ENCODE data around the gene PWP2.

Gene PWP2

DNA sequence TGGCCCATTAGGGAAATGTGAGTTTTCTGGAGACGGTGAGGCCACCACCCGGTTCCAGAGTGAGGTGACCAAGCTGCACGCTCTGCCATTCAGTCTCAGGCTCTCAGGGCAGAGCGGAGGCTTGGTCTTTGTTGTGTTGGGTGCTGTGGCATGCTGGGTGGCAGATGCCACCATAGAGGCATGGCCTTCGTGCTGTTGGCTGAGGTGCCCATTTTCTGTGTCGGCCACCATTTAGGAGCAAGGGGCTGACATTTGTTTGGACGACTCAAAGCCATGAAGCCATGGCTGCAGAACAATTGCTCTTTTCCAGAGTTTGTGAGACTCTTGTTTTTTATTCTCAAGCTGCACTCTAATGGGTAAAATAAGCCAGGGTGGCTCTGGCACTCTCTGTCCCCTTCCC, 36.8 kb upstream of the PWP2 start:
- no peaks in the 10 kb centered on the region for H3K27me3 ChIP-seq (ENCODE audit: insufficient read depth, low read length, poor library complexity)
- DNase-seq: no peak
- peaks cover 6% of the 10 kb centered on the region for H3K36me3 ChIP-seq (ENCODE audit: control insufficient read depth, insufficient read depth, low read length)

DNA sequence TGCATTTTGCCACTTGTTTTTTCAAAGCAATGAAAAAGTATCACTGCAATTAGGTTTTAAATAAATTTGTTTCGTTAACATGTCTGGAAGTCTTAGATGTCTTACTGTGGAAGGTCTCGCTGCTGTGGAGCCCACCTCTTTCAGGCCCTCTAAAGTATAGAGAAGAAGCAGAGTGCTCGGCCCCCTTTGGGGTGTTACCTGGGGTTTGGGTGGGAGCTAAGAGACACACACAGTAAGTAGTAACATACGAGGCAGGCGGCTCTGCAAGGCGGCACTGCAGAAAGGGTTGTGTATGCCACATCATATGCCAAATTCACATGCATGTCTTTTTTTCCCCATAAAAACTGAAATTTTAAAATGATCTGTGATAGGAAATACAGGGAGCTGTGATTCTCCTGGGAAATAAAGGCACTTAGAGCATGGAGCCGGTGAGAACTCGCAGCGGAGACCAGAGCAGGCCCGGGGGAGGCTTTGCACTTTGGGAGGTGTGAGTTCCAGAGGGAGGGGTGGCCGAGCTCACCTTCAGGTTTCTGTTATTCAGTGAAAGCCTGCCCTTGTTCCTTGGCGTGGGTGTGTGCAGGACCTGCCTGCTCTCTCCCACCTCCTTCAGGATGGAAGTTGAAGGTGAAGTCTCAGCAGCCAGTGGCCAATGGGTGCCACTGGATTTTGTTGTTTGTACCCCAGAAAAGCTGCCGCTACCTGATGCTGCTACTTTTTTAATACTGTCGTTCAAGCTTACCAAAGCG, 35.7 kb upstream of the PWP2 start:
- no peak overlapping the region for H2BK5ac ChIP-seq (ENCODE audit: low read length)
- H3K4ac ChIP-seq (ENCODE audit: low read depth, low read length): no peak overlapping the region
- H3K23ac ChIP-seq (ENCODE audit: low read length): no peak overlapping the region
- H4K8ac ChIP-seq (ENCODE audit: low read depth, low read length): no peak overlapping the region
- WGBS (ENCODE audit: extremely low coverage, insufficient coverage, low lambda C conversion rate): no CpG with 5 or more reads among the region's 15 CpGs
- no peak overlapping the region for H3K18ac ChIP-seq (ENCODE audit: low read length)
- H4K5ac ChIP-seq (ENCODE audit: low read length): no peak overlapping the region
- H3K4me1 ChIP-seq (ENCODE audit: control insufficient read depth, low read depth, low read length): no peaks in the 10 kb centered on the region
- H3K79me1 ChIP-seq (ENCODE audit: low read length): peaks cover 13% of the 10 kb centered on the region
- H2AK5ac ChIP-seq (ENCODE audit: low read length): no peak overlapping the region
- peaks cover 6% of the 10 kb centered on the region for H3K36me3 ChIP-seq (ENCODE audit: control insufficient read depth, insufficient read depth, low read length)
- H3K4me2 ChIP-seq (ENCODE audit: low read length): no peak overlapping the region
- no peak overlapping the region for H2BK120ac ChIP-seq (ENCODE audit: low read depth, low read length)
- no peak overlapping the region for H3K27ac ChIP-seq (ENCODE audit: low read depth, low read length)
- H3K9ac ChIP-seq (ENCODE audit: low read length): no peak overlapping the region
- H3K4me3 ChIP-seq (ENCODE audit: low read length): no peak overlapping the region
- DNase-seq: peak; percentile 77
- H2BK15ac ChIP-seq (replicated peaks; ENCODE audit: low read depth): no peak overlapping the region
- H3K79me2 ChIP-seq (ENCODE audit: control insufficient read depth, insufficient read depth, low read length): no peaks in the 10 kb centered on the region
- H3K27me3 ChIP-seq (ENCODE audit: insufficient read depth, low read length, poor library complexity): no peaks in the 10 kb centered on the region
- no peak overlapping the region for H3K56ac ChIP-seq (ENCODE audit: low read length)

More for the DNA sequence above, 36.8 kb upstream of the PWP2 start:
- Histone ChIP-seq H4K5ac (ENCODE audit: low read length) (no peak overlapping the region), H3K23ac (ENCODE audit: low read length) (no peak overlapping the region), H3K79me2 (ENCODE audit: control insufficient read depth, insufficient read depth, low read length) (no peaks in the 10 kb centered on the region), H3K4me3 (ENCODE audit: low read length) (no peak overlapping the region), H3K56ac (ENCODE audit: low read length) (no peak overlapping the region), H2BK15ac (replicated peaks; ENCODE audit: low read depth) (no peak overlapping the region), H3K9ac (ENCODE audit: low read length) (no peak overlapping the region), H2AK5ac (ENCODE audit: low read length) (no peak overlapping the region), H3K18ac (ENCODE audit: low read length) (no peak overlapping the region), H3K79me1 (ENCODE audit: low read length) (peaks cover 15% of the 10 kb centered on the region), H3K4ac (ENCODE audit: low read depth, low read length) (no peak overlapping the region), H2BK120ac (ENCODE audit: low read depth, low read length) (no peak overlapping the region), H3K4me2 (ENCODE audit: low read length) (no peak overlapping the region), H4K8ac (ENCODE audit: low read depth, low read length) (no peak overlapping the region), H3K27ac (ENCODE audit: low read depth, low read length) (no peak overlapping the region), H3K4me1 (ENCODE audit: control insufficient read depth, low read depth, low read length) (no peaks in the 10 kb centered on the region), H2BK5ac (ENCODE audit: low read length) (no peak overlapping the region)
- WGBS (ENCODE audit: extremely low coverage, insufficient coverage, low lambda C conversion rate): no CpG with 5 or more reads among the region's 7 CpGs

DNA sequence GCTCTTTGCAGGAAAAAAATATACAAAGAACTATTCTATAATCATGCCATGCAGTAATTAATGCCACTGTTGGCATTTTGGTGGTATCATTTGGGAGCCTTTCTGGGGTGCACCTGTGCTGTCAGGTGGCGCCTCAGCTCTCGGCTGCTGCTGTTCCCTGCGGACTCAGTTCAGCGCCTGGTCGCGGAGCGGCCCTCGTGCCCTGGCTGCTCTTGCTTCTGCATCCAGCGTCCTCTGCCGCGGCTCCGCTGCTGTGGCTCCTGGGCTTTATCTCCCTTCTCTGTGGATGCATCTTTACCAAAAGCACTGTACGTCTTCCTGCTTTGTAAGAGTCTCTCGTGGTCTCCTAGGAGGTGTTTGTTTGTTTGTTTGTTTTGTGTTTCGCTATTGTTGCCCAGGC, 35.1 kb upstream of the PWP2 start:
- Histone ChIP-seq H3K23ac (ENCODE audit: low read length) (no peak overlapping the region), H3K27me3 (ENCODE audit: insufficient read depth, low read length, poor library complexity) (no peaks in the 10 kb centered on the region), H3K4ac (ENCODE audit: low read depth, low read length) (no peak overlapping the region), H3K4me3 (ENCODE audit: low read length) (no peak overlapping the region), H4K8ac (ENCODE audit: low read depth, low read length) (no peak overlapping the region), H3K56ac (ENCODE audit: low read length) (no peak overlapping the region), H3K79me2 (ENCODE audit: control insufficient read depth, insufficient read depth, low read length) (no peaks in the 10 kb centered on the region), H2BK15ac (replicated peaks; ENCODE audit: low read depth) (no peak overlapping the region), H2AK5ac (ENCODE audit: low read length) (no peak overlapping the region), H3K9ac (ENCODE audit: low read length) (no peak overlapping the region), H3K4me1 (ENCODE audit: control insufficient read depth, low read depth, low read length) (no peaks in the 10 kb centered on the region), H3K79me1 (ENCODE audit: low read length) (peaks cover 13% of the 10 kb centered on the region), H3K27ac (ENCODE audit: low read depth, low read length) (no peak overlapping the region), H2BK5ac (ENCODE audit: low read length) (no peak overlapping the region), H3K18ac (ENCODE audit: low read length) (no peak overlapping the region), H3K36me3 (ENCODE audit: control insufficient read depth, insufficient read depth, low read length) (peaks cover 6% of the 10 kb centered on the region), H4K5ac (ENCODE audit: low read length) (no peak overlapping the region), H3K4me2 (ENCODE audit: low read length) (no peak overlapping the region), H2BK120ac (ENCODE audit: low read depth, low read length) (no peak overlapping the region)
- WGBS (ENCODE audit: extremely low coverage, insufficient coverage, low lambda C conversion rate): no CpG with 5 or more reads among the region's 15 CpGs
- no peak for DNase-seq

DNA sequence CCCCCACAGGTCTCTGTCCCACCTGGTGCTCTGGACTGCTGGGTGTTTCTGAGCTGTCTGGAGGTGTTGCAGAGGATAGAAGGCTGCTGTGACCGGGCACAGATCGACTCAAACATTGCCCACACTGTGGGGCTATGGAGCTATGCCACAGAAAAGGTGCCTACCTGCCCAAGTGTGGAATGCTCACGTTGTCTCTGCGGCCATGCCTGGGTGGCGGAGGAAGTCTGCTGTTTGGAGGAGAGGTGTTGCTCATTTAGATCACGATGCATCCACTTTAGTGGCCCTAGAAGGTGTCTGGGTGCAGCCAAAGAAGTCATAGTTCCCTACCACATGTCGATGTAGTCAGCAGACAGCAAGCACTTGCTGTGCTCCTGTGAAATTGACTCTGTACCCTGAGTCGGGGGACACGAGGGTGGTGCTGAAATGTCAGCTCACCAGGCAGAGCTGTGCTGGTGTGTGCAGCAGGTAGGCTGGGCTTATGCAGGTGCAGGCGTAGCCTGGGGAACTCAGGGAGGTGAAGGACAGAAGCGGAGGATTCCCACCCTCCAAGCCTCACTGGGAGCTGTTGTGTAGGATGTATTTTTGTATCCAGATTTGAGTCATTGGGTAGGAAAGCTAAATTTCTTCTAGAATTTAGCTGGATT, 32.8 kb upstream of the PWP2 start:
- no peaks in the 10 kb centered on the region for H3K4me1 ChIP-seq (ENCODE audit: control insufficient read depth, low read depth, low read length)
- H2BK5ac ChIP-seq (ENCODE audit: low read length): no peak overlapping the region
- H3K27ac ChIP-seq (ENCODE audit: low read depth, low read length): no peak overlapping the region
- DNase-seq: no peak
- H4K5ac ChIP-seq (ENCODE audit: low read length): no peak overlapping the region
- H3K4ac ChIP-seq (ENCODE audit: low read depth, low read length): no peak overlapping the region
- H3K23ac ChIP-seq (ENCODE audit: low read length): no peak overlapping the region
- no peak overlapping the region for H2BK15ac ChIP-seq (replicated peaks; ENCODE audit: low read depth)
- no peak overlapping the region for H2AK5ac ChIP-seq (ENCODE audit: low read length)
- H3K4me3 ChIP-seq (ENCODE audit: low read length): no peak overlapping the region
- H3K79me2 ChIP-seq (ENCODE audit: control insufficient read depth, insufficient read depth, low read length): no peaks in the 10 kb centered on the region
- no peak overlapping the region for H2BK120ac ChIP-seq (ENCODE audit: low read depth, low read length)
- no peak overlapping the region for H3K4me2 ChIP-seq (ENCODE audit: low read length)
- no peak overlapping the region for H3K9ac ChIP-seq (ENCODE audit: low read length)
- no peak overlapping the region for H3K56ac ChIP-seq (ENCODE audit: low read length)
- WGBS (ENCODE audit: extremely low coverage, insufficient coverage, low lambda C conversion rate): no CpG with 5 or more reads among the region's 11 CpGs
- no peak overlapping the region for H3K18ac ChIP-seq (ENCODE audit: low read length)
- H3K36me3 ChIP-seq (ENCODE audit: control insufficient read depth, insufficient read depth, low read length): peaks cover 2% of the 10 kb centered on the region
- H3K27me3 ChIP-seq (ENCODE audit: insufficient read depth, low read length, poor library complexity): no peaks in the 10 kb centered on the region
- no peak overlapping the region for H4K8ac ChIP-seq (ENCODE audit: low read depth, low read length)
- peaks cover 6% of the 10 kb centered on the region for H3K79me1 ChIP-seq (ENCODE audit: low read length)

DNA sequence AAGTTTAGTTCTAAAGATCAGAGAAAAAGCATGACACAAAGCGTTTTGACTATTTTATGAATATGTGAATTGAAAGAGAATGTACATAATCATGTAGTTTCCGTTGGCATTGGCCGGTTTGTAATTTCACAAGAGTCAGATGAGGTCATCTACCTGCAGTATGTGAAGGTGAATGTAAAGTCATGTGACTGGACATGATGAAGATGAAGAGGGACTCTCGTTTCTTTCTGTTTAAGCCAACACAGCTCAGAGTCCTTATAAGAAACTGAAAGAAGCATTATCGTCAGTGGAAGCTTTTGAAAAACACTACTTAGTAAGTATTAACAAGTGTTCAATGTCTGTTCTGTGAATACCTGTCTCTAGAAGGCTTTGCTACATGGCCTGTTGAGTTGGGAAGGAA, 30.9 kb upstream of the PWP2 start:
- no peaks in the 10 kb centered on the region for H3K4me1 ChIP-seq (ENCODE audit: control insufficient read depth, low read depth, low read length)
- DNase-seq: no peak
- H2AK5ac ChIP-seq (ENCODE audit: low read length): no peak overlapping the region
- peaks cover 2% of the 10 kb centered on the region for H3K36me3 ChIP-seq (ENCODE audit: control insufficient read depth, insufficient read depth, low read length)
- peaks cover 3% of the 10 kb centered on the region for H3K79me1 ChIP-seq (ENCODE audit: low read length)
- no peak overlapping the region for H2BK15ac ChIP-seq (replicated peaks; ENCODE audit: low read depth)
- no peak overlapping the region for H3K27ac ChIP-seq (ENCODE audit: low read depth, low read length)
- H2BK120ac ChIP-seq (ENCODE audit: low read depth, low read length): no peak overlapping the region
- H2BK5ac ChIP-seq (ENCODE audit: low read length): no peak overlapping the region
- no peak overlapping the region for H3K23ac ChIP-seq (ENCODE audit: low read length)
- H3K56ac ChIP-seq (ENCODE audit: low read length): no peak overlapping the region
- H3K18ac ChIP-seq (ENCODE audit: low read length): no peak overlapping the region
- no peak overlapping the region for H3K4me3 ChIP-seq (ENCODE audit: low read length)
- H3K4me2 ChIP-seq (ENCODE audit: low read length): no peak overlapping the region
- no peak overlapping the region for H3K4ac ChIP-seq (ENCODE audit: low read depth, low read length)
- H4K8ac ChIP-seq (ENCODE audit: low read depth, low read length): no peak overlapping the region
- no peak overlapping the region for H4K5ac ChIP-seq (ENCODE audit: low read length)
- H3K27me3 ChIP-seq (ENCODE audit: insufficient read depth, low read length, poor library complexity): no peaks in the 10 kb centered on the region
- H3K79me2 ChIP-seq (ENCODE audit: control insufficient read depth, insufficient read depth, low read length): no peaks in the 10 kb centered on the region
- no CpG with 5 or more reads among the region's 5 CpGs for WGBS (ENCODE audit: extremely low coverage, insufficient coverage, low lambda C conversion rate)
- H3K9ac ChIP-seq (ENCODE audit: low read length): no peak overlapping the region
